H9 (cell line): Measurements from ENCODE around the gene GFI1B. TPM values are rescaled to one million over a fixed set of nuclear protein-coding genes. Genes with fewer than 3 reads are reported as not detected.
"Not testable (repeated sequence)": the region's sequence is repeated elsewhere in the genome, so short reads cannot be mapped to it uniquely, and the experiment has no call there.

Experiments used
- DNase-seq: peaks from one replicate; pipeline ENCODE4 v3.0.0-alpha.2; 2017
- H2AFZ ChIP-seq: one replicate; pipeline ENCODE4 v1.6.1; 2013; ENCODE audit warnings: mild to moderate bottlenecking, low read length, control low read depth, moderate library complexity
- H2AK5ac ChIP-seq: 2 replicates; pipeline ENCODE4 v1.6.1; 2013; ENCODE audit warnings: low read length, control low read depth, mixed read lengths; ENCODE audit not compliant: insufficient read length
- H2BK120ac ChIP-seq: one replicate; pipeline ENCODE4 v1.6.1; 2013; ENCODE audit warnings: low read depth, mild to moderate bottlenecking, low read length, control low read depth, inconsistent platforms; ENCODE audit not compliant: poor library complexity, severe bottlenecking
- H2BK12ac ChIP-seq: 2 replicates; pipeline ENCODE4 v1.6.1; 2013; ENCODE audit warnings: low read length, control low read depth, mixed read lengths, low read depth; ENCODE audit not compliant: insufficient read length
- H2BK15ac ChIP-seq: 2 replicates; pipeline ENCODE4 v1.6.1; 2013; ENCODE audit warnings: low read depth, low read length, control low read depth
- H2BK20ac ChIP-seq: one replicate; pipeline ENCODE4 v1.6.1; 2013; ENCODE audit warnings: low read depth, mild to moderate bottlenecking, low read length, control low read depth, inconsistent platforms; ENCODE audit not compliant: poor library complexity, severe bottlenecking
- H2BK5ac ChIP-seq: 2 replicates; pipeline ENCODE4 v1.6.1; 2013; ENCODE audit warnings: low read length, control low read depth, mixed read lengths; ENCODE audit not compliant: insufficient read length
- H3K14ac ChIP-seq: 2 replicates; pipeline ENCODE4 v1.6.1; 2013; ENCODE audit warnings: low read length, control low read depth; ENCODE audit not compliant: insufficient read depth
- H3K18ac ChIP-seq: 2 replicates; pipeline ENCODE4 v1.6.1; 2013; ENCODE audit warnings: low read depth, mild to moderate bottlenecking, mixed read lengths, low read length, control low read depth; ENCODE audit not compliant: insufficient read length
- H3K23ac ChIP-seq: 2 replicates; pipeline ENCODE4 v1.6.1; 2013; ENCODE audit warnings: low read length, control low read depth, mixed read lengths, low read depth; ENCODE audit not compliant: insufficient read length
- H3K23me2 ChIP-seq: 2 replicates; pipeline ENCODE4 v1.6.1; 2013; ENCODE audit warnings: low read depth, mild to moderate bottlenecking, mixed read lengths, low read length, control low read depth; ENCODE audit not compliant: insufficient read length, poor library complexity, severe bottlenecking
- H3K27ac ChIP-seq: 2 replicates; pipeline ENCODE4 v1.5.1; 2013; ENCODE audit warnings: low read length, control low read depth, mixed read lengths, low read depth; ENCODE audit not compliant: insufficient read length
- H3K27me3 ChIP-seq: 2 replicates; pipeline ENCODE4 v1.6.1; 2013; ENCODE audit warnings: low read length, control low read depth, inconsistent platforms; ENCODE audit not compliant: insufficient read depth
- H3K4ac ChIP-seq: 2 replicates; pipeline ENCODE4 v1.6.1; 2013; ENCODE audit warnings: low read depth, mild to moderate bottlenecking, control low read depth, inconsistent platforms, low read length, moderate library complexity
- H3K4me1 ChIP-seq: 2 replicates; pipeline ENCODE4 v1.6.1; 2013; ENCODE audit warnings: low read length, control low read depth, inconsistent platforms; ENCODE audit not compliant: insufficient read depth
- H3K4me2 ChIP-seq: 2 replicates; pipeline ENCODE4 v1.6.1; 2013; ENCODE audit warnings: low read length, control low read depth, mixed read lengths; ENCODE audit not compliant: insufficient read length, insufficient read depth
- H3K56ac ChIP-seq: 2 replicates; pipeline ENCODE4 v1.6.1; 2013; ENCODE audit warnings: low read depth, mild to moderate bottlenecking, mixed read lengths, low read length, control low read depth; ENCODE audit not compliant: insufficient read length
- H3K79me1 ChIP-seq: 2 replicates; pipeline ENCODE4 v1.6.1; 2013; ENCODE audit warnings: low read depth, mild to moderate bottlenecking, moderate library complexity, low read length, control low read depth, inconsistent platforms; ENCODE audit not compliant: insufficient read depth, poor library complexity, severe bottlenecking
- H3K79me2 ChIP-seq: 2 replicates; pipeline ENCODE4 v1.6.1; 2013; ENCODE audit warnings: low read length, control low read depth, inconsistent platforms; ENCODE audit not compliant: insufficient read depth
- H3K9ac ChIP-seq: 2 replicates; pipeline ENCODE4 v1.6.1; 2013; ENCODE audit warnings: low read length, control low read depth, mixed read lengths; ENCODE audit not compliant: insufficient read length; ENCODE audit errors: extremely low read depth
- H3K9me3 ChIP-seq: one replicate; pipeline ENCODE4 v1.6.1; 2013; ENCODE audit warnings: low read depth, low read length, inconsistent platforms; ENCODE audit not compliant: control insufficient read depth
- H3T11ph ChIP-seq: one replicate; pipeline ENCODE4 v1.6.1; 2013; ENCODE audit warnings: mild to moderate bottlenecking, low read length, control low read depth, inconsistent platforms
- H4K20me1 ChIP-seq: one replicate; pipeline ENCODE4 v1.6.1; 2013; ENCODE audit not compliant: control insufficient read depth, insufficient read length, insufficient read depth
- H4K5ac ChIP-seq: 2 replicates; pipeline ENCODE4 v1.6.1; 2013; ENCODE audit warnings: low read depth, mild to moderate bottlenecking, mixed read lengths, low read length, control low read depth; ENCODE audit not compliant: insufficient read length
- H4K8ac ChIP-seq: replicated peaks from 2 replicates; pipeline ENCODE4 v1.6.1; 2013; ENCODE audit warnings: low read length, control low read depth, mixed read lengths, low read depth; ENCODE audit not compliant: insufficient read length
- H4K91ac ChIP-seq: 2 replicates; pipeline ENCODE4 v1.6.1; 2013; ENCODE audit warnings: low read depth, mild to moderate bottlenecking, moderate library complexity, mixed read lengths, low read length, control low read depth; ENCODE audit not compliant: insufficient read length
- H3K27ac Mint-ChIP-seq, 3 experiments: 2 replicates in 2 of 3; 3 replicates in 1 of 3; pipeline ENCODE4 v1.8.0; 2020 to 2021; ENCODE audit warnings: mixed read lengths in 3 of 3, mild to moderate bottlenecking in 1 of 3, moderate library complexity in 1 of 3
- H3K27me3 Mint-ChIP-seq: 2 replicates; pipeline ENCODE4 v1.8.0; 2021; ENCODE audit warnings: low read depth, mild to moderate bottlenecking, moderate library complexity, mixed read lengths
- H3K36me3 Mint-ChIP-seq, 3 experiments: 2 replicates in 2 of 3; 3 replicates in 1 of 3; pipeline ENCODE4 v1.8.0; 2020 to 2021; ENCODE audit warnings: low read depth in 3 of 3, mixed read lengths in 3 of 3; ENCODE audit not compliant: insufficient read depth in 1 of 3
- H3K4me1 Mint-ChIP-seq, 2 experiments: 2 replicates each; pipeline ENCODE4 v1.8.0; 2020; ENCODE audit warnings: mixed read lengths in 2 of 2
- H3K4me3 Mint-ChIP-seq, 2 experiments: 2 replicates in 1 of 2; 3 replicates in 1 of 2; pipeline ENCODE4 v1.8.0; 2020 to 2021; ENCODE audit warnings: mild to moderate bottlenecking in 2 of 2, mixed read lengths in 2 of 2, moderate library complexity in 1 of 2
- H3K9me3 Mint-ChIP-seq, 2 experiments: 2 replicates in 1 of 2; 3 replicates in 1 of 2; pipeline ENCODE4 v1.8.0; 2020; ENCODE audit warnings: mild to moderate bottlenecking in 2 of 2, mixed read lengths in 2 of 2, moderate library complexity in 1 of 2
- WGBS: extraction: QIAGEN DNeasy Blood & Tissue Kit; methylation state at CpG from one replicate; pipeline ENCODE4 v1.1.7; 2013; ENCODE audit warnings: missing lambda C conversion rate, low lambda C conversion rate, mixed read lengths; ENCODE audit not compliant: insufficient read length; ENCODE audit errors: extremely low coverage; 5-methylcytosine and 5-hydroxymethylcytosine counted together
- total RNA-seq: library from RNA; stranded (reverse); gene quantifications from 2 replicates; pipeline ENCODE4 v1.2.1, GENCODE V29; 2021
- TF ChIP-seq, protein P1 (sequence below): fragments of 200-600 bp; sonication (generic); conservative IDR thresholded peaks from 3 replicates; pipeline ENCODE4 v1.8.0; 2021; ENCODE audit warnings: antibody characterized with exemption, mild to moderate bottlenecking

The GFI1B gene
- total RNA-seq, 1 experiment from 2014 or later = not detected

DNA sequence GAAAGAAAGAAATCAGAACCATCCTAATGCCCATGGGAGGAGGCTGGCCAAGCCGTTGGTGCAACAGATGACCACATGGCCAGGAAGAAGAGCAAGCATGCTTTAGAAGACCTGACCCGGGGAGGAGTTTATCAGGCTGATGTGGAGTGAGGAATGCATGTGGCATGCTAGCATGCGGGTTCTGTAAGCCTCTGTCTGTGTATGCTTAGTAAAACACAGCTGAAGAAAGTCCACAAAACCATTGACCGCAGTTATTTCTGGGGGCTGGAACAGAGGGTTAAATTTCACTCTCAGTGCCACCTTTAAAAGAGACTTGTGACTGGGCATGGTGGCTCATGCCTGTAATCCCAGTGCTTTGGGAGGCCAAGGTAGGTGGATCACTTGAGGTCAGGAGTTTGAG is 19.1 kb downstream of the GFI1B start:
- no peak overlapping the region for H3K9ac ChIP-seq
- H4K5ac ChIP-seq = no peak overlapping the region
- H4K91ac ChIP-seq = no peak overlapping the region
- Mint-ChIP-seq H3K27ac (no peak overlapping the region), H3K9me3 (no peaks in the 10 kb centered on the region; a peak in 2 of 5 replicates), H3K27me3 (peaks cover 80% of the 10 kb centered on the region), H3K4me3 (no peak overlapping the region), H3K4me1 (peaks cover 27 to 29% of the 10 kb centered on the region in 2 experiments), H3K36me3 (no peaks in the 10 kb centered on the region; a peak in 1 of 7 replicates)
- H3K23ac ChIP-seq = no peak overlapping the region
- H3K27me3 ChIP-seq = peaks cover 6% of the 10 kb centered on the region; the same call in 1 of the 2 replicates
- H2BK120ac ChIP-seq = no peak overlapping the region
- WGBS = no CpG with 5 or more reads among the region's 4 CpGs
- no peaks in the 10 kb centered on the region for H3K79me1 ChIP-seq
- H3K4ac ChIP-seq = no peak overlapping the region
- H2BK20ac ChIP-seq = no peak overlapping the region
- H3K56ac ChIP-seq = no peak overlapping the region
- no peak overlapping the region for H4K8ac ChIP-seq
- no peaks in the 10 kb centered on the region for H4K20me1 ChIP-seq
- H3K4me2 ChIP-seq = no peak overlapping the region
- H3T11ph ChIP-seq = no peak overlapping the region
- H3K27ac ChIP-seq = no peak overlapping the region
- peaks cover 3% of the 10 kb centered on the region; the same call in 1 of the 2 replicates for H3K4me1 ChIP-seq
- no peak overlapping the region for H2BK15ac ChIP-seq
- no peak for DNase-seq
- H2BK5ac ChIP-seq = no peak overlapping the region
- H3K18ac ChIP-seq = no peak overlapping the region
- H3K9me3 ChIP-seq = no peaks in the 10 kb centered on the region
- H3K79me2 ChIP-seq = no peaks in the 10 kb centered on the region
- H2AFZ ChIP-seq = no peak overlapping the region
- no peak overlapping the region for H3K14ac ChIP-seq
- H2BK12ac ChIP-seq = no peak overlapping the region
- H3K23me2 ChIP-seq = no peaks in the 10 kb centered on the region
- no peak overlapping the region for H2AK5ac ChIP-seq
- TF ChIP-seq, protein P1, sequence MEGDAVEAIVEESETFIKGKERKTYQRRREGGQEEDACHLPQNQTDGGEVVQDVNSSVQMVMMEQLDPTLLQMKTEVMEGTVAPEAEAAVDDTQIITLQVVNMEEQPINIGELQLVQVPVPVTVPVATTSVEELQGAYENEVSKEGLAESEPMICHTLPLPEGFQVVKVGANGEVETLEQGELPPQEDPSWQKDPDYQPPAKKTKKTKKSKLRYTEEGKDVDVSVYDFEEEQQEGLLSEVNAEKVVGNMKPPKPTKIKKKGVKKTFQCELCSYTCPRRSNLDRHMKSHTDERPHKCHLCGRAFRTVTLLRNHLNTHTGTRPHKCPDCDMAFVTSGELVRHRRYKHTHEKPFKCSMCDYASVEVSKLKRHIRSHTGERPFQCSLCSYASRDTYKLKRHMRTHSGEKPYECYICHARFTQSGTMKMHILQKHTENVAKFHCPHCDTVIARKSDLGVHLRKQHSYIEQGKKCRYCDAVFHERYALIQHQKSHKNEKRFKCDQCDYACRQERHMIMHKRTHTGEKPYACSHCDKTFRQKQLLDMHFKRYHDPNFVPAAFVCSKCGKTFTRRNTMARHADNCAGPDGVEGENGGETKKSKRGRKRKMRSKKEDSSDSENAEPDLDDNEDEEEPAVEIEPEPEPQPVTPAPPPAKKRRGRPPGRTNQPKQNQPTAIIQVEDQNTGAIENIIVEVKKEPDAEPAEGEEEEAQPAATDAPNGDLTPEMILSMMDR = no peak

DNA sequence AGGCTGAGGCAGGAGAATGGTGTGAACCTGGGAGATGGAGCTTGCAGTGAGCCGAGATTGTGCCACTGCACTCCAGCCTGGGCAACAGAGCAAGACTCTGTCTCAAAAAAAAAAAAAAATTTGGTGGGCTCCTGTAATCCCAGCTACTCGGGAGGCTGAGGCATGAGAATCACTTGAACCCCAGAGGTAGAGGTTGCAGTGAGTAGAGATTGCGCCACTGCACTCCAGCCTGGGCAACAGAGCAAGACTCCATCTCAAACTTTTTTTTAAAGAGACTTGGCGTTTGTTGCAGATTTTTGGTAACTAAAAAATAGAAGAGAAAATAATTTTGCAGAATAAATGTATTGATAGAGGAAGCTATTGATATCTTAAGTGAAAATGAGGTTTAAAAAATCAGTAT is 19.7 kb downstream of the GFI1B start:
- H3T11ph ChIP-seq, H4K5ac ChIP-seq, H2BK120ac ChIP-seq, H2BK15ac ChIP-seq, H3K23ac ChIP-seq, H3K27ac Mint-ChIP-seq, H2BK5ac ChIP-seq, H3K9ac ChIP-seq, H2BK20ac ChIP-seq, H3K4me3 Mint-ChIP-seq, H2AK5ac ChIP-seq, H3K9me3 Mint-ChIP-seq, H3K14ac ChIP-seq, H3K9me3 ChIP-seq, H3K27ac ChIP-seq, H3K56ac ChIP-seq, DNase-seq, H2AFZ ChIP-seq, H3K18ac ChIP-seq, H3K36me3 Mint-ChIP-seq, H3K27me3 ChIP-seq, H3K79me2 ChIP-seq, H3K4me2 ChIP-seq, H4K8ac ChIP-seq, H3K79me1 ChIP-seq, H4K20me1 ChIP-seq, H3K23me2 ChIP-seq, H4K91ac ChIP-seq, H3K4ac ChIP-seq, H2BK12ac ChIP-seq, H3K4me1 ChIP-seq: not testable (repeated sequence)
- H3K4me1 Mint-ChIP-seq = peaks cover 33 to 36% of the 10 kb centered on the region in 2 experiments
- no CpG with 5 or more reads among the region's 4 CpGs for WGBS
- H3K27me3 Mint-ChIP-seq = peaks cover 81% of the 10 kb centered on the region
